HL-60 (cell line): ENCODE results near the gene NOP10.

Source experiments
- DNase-seq, 2 experiments: peaks; one replicate each; pipeline ENCODE4 v3.0.0-alpha.2; 2010 to 2020; ENCODE audit warnings: low read depth in 1 of 2, low spot score in 1 of 2
- H3K27ac ChIP-seq: fragments of 250-450 bp; sonication (Bioruptor Pico); replicated peaks from 2 replicates; pipeline ENCODE4 v1.5.1; 2020; ENCODE audit warnings: mild to moderate bottlenecking, moderate library complexity
- H3K27me3 ChIP-seq: fragments of 250-450 bp; sonication (Bioruptor Pico); 2 replicates; pipeline ENCODE4 v1.5.1; 2021; ENCODE audit warnings: mild to moderate bottlenecking, moderate library complexity; ENCODE audit not compliant: insufficient read depth, poor library complexity, severe bottlenecking
- H3K4me3 ChIP-seq: replicated peaks from 2 replicates; pipeline ENCODE4 v1.5.1; 2011; ENCODE audit warnings: mild to moderate bottlenecking, control low read depth, low read length; ENCODE audit not compliant: insufficient read depth
- GABPA ChIP-seq: IDR thresholded peaks from 2 replicates; pipeline ENCODE4 v1.6.1; 2012; ENCODE audit warnings: low read depth
- POLR2AphosphoS5 ChIP-seq: IDR thresholded peaks from 2 replicates; pipeline ENCODE4 v1.6.1; 2012; ENCODE audit warnings: low read depth
- REST ChIP-seq: IDR thresholded peaks from 2 replicates; pipeline ENCODE4 v1.6.1; 2012; ENCODE audit warnings: low read depth; ENCODE audit not compliant: insufficient replicate concordance
- SPI1 ChIP-seq: IDR thresholded peaks from 2 replicates; pipeline ENCODE4 v1.6.1; 2012; ENCODE audit warnings: low read depth, mild to moderate bottlenecking, borderline replicate concordance
- TF ChIP-seq, protein P1 (sequence below): IDR thresholded peaks from one replicate; pipeline ENCODE4 v1.5.1; 2011; ENCODE audit warnings: low read length, control low read depth, inconsistent platforms; ENCODE audit not compliant: insufficient read depth

Gene NOP10

GRCh38 chr15:34318277-34319079 is 24.5 kb downstream of the NOP10 start:
- no peaks in the 10 kb centered on the region for H3K27me3 ChIP-seq
- TF ChIP-seq, protein P1, sequence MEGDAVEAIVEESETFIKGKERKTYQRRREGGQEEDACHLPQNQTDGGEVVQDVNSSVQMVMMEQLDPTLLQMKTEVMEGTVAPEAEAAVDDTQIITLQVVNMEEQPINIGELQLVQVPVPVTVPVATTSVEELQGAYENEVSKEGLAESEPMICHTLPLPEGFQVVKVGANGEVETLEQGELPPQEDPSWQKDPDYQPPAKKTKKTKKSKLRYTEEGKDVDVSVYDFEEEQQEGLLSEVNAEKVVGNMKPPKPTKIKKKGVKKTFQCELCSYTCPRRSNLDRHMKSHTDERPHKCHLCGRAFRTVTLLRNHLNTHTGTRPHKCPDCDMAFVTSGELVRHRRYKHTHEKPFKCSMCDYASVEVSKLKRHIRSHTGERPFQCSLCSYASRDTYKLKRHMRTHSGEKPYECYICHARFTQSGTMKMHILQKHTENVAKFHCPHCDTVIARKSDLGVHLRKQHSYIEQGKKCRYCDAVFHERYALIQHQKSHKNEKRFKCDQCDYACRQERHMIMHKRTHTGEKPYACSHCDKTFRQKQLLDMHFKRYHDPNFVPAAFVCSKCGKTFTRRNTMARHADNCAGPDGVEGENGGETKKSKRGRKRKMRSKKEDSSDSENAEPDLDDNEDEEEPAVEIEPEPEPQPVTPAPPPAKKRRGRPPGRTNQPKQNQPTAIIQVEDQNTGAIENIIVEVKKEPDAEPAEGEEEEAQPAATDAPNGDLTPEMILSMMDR = no peak
- TF ChIP-seq GABPA = no peak
- no peak for TF ChIP-seq REST
- TF ChIP-seq SPI1 = no peak; the same call in 1 of the 2 replicates
- TF ChIP-seq POLR2AphosphoS5 = no peak
- H3K4me3 ChIP-seq = peak overlapping the region; percentile 53
- peak overlapping the region; percentile 30 for H3K27ac ChIP-seq
- peak in 1 of 2 experiments; percentile 57 for DNase-seq

DNA sequence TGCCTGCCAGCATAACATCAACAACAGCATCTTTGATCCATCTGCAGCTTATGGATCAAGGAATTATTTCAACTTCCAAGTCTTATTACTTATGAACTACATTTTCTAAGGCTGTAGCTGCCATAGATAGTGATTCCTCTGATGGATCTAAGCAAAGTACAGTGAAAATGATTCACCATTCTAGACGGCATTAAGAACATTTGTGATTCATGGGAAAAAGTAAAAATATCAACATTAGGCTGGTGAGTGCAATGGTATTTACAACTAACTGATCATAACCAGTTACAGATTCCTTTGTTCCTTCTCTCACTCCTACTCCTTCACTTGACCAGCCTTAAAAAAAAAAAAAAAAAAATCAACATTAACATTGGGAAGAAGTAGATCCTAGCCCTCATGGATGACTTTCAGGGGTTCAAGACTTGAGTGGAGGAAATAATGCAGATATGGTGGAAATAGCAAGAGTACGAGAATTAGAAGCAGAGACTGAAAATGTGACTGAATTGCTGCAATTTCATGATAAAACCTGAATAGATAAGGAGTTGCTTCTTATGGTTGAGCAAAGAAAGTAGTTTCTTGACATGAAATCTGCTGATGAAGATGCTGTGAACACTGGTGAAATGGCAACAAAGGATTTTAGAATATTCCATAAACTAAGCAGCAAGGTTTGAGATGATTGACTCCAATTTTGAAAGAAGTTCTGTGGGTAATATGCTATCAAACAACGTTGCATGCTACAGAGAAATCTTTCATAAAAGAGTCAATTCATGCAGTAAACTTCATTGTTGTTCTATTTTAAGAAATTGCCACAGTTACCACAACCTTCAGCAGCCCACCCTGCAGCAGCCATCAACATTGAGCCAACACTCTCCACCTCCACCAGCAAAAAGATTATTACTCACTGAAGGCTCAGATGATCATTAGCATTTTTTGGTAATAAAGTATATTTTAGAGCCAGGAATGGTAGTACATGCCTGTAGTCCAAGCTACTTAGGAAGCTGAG is 28.1 kb downstream of the NOP10 start:
- Histone ChIP-seq H3K27ac (no peak overlapping the region), H3K4me3 (no peak overlapping the region), H3K27me3 (no peaks in the 10 kb centered on the region)
- TF ChIP-seq SPI1 (no peak), REST (no peak), POLR2AphosphoS5 (no peak), GABPA (no peak)
- DNase-seq = no peak

GRCh38 chr15:34311563-34311962 is 31.4 kb downstream of the NOP10 start:
- DNase-seq = no peak

More at GRCh38 chr15:34311563-34311962, 31.4 kb downstream of the NOP10 start:
- no peak overlapping the region for H3K4me3 ChIP-seq
- H3K27ac ChIP-seq = no peak overlapping the region
- TF ChIP-seq, protein P1 = no peak
- TF ChIP-seq SPI1 (no peak), REST (no peak), POLR2AphosphoS5 (no peak)
- no peaks in the 10 kb centered on the region for H3K27me3 ChIP-seq
